GM19455 (cell line): ENCODE data around the gene MOSPD3.

Source experiments
- ATAC-seq: cut with Tn5 transposase; IDR thresholded peaks from one replicate; pipeline ENCODE4 v1.9.1; 2021; ENCODE audit not compliant: unreplicated experiment

MOSPD3 gene

DNA sequence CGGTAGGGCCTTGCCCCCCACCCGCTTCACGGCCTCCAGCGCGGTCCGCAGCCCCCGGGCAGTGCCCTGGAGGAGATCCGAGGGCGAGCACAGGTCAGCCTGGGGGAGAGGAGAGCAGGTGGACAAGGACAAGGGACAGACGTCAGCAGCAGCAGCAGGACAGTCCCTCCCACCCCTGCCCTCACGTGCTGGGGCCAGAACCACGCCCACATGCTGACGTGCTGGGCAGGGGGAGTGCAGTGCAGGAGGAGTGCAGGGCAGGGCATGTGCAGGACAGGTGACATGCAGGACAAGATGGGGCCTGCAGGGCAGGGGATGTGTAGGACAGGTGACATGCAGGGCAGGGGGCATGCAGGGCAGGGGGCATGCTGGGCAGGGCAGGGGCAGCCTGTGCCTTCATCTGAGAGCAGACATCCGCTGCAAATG is 37.1 kb upstream of the MOSPD3 start:
- ATAC-seq, result no peak

DNA sequence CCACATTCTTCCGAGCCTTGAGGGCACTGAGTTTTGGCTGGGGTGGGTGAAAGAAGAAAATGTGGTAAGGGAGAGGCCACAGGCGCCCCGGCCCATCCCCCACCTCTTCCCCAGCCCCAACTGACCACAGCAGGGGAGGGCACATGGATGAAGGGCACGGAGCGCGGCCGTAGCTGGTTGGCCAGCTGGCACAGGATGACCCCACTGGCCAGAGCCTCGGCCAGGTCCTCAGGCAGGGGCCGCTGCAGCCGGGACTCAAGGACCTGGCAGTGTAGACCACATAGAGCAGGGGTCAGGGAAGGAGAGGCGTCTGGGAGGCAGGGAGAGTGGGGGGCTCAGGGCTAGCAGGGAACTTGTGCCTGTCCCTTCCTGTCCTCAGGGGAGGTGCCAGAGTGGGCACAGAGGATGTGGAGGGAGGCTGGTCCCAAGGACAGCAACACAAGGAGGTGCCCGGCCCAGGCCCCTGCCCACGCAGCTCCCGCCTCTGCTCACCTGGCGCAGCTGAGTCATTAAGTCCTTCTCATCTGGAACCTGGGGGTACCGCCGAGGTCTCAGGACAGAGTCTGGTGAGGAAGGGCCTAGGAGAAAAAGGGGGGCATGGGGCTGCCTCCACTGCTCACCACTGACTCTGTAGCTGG is 36.5 kb upstream of the MOSPD3 start:
- no peak for ATAC-seq

DNA sequence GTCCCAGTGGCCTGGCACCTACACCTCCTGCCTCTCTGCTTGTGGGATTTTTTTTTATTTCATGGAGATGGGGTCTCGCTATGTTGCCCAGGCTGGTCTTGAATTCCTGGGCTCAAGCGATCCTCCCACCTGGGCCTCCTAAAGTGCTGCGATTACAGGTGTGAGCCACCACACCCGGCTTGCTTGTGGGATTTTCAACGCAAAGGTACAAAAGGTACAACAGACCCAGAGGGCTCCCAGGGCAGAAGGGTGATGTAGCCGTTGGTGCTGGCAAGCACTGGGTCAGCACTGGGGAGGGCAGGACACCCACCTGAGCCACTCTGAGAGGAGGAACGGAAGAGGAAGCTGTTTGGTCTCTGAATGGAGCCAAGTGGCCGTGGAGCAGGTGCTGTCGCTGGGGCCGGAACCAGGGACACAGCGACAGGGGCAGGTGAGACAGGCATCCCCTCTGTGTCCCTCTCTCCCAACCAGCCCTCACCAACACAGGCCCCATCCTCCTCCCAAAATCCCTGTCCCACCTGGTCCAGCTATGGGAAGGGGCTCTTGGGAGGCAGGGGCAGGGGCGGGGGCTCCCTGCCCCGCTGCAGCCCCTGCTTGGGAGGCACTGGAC is 35.9 kb upstream of the MOSPD3 start:
- no peak for ATAC-seq

DNA sequence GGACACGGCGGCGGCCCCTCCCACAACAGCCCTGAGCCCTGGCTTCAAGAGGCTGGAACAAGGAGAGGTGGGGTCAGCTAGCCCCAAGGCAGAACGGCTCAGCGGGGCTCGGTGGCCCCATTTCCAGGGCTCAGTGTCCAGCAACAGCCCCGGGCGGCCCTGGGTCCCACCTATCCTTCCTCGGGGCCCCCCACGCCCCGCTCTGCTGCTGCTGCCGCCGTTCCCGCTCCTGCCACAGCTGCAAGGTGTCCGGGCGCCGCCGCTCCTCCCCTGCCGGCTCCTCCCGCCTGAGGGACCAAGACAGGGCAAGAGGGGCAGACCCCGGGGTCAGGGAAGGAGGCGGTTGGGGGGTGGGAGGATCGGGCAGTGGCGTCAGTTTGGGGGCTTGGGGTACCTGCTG is 35.2 kb upstream of the MOSPD3 start:
- ATAC-seq, result no peak

DNA sequence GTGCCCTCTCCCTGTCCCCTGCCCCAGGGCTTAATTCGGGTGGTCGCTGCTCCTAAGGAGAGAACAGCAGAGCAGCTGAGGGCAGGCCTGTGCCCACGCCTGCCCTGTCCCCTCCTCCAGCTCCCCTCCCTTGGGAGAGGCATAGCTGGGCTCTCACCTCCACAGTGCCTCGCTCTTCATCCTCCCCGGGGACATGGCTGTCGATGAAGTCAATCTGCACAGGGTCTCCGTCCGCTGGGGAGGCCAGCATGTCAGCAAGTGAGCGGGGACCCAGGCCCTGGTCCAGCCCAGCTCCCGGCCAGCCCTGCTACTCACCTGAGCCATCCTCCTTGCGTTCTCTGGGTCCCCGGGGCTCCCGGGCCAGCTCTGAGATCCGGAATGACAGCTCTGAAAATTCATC is 34.8 kb upstream of the MOSPD3 start:
- ATAC-seq, result no peak

DNA sequence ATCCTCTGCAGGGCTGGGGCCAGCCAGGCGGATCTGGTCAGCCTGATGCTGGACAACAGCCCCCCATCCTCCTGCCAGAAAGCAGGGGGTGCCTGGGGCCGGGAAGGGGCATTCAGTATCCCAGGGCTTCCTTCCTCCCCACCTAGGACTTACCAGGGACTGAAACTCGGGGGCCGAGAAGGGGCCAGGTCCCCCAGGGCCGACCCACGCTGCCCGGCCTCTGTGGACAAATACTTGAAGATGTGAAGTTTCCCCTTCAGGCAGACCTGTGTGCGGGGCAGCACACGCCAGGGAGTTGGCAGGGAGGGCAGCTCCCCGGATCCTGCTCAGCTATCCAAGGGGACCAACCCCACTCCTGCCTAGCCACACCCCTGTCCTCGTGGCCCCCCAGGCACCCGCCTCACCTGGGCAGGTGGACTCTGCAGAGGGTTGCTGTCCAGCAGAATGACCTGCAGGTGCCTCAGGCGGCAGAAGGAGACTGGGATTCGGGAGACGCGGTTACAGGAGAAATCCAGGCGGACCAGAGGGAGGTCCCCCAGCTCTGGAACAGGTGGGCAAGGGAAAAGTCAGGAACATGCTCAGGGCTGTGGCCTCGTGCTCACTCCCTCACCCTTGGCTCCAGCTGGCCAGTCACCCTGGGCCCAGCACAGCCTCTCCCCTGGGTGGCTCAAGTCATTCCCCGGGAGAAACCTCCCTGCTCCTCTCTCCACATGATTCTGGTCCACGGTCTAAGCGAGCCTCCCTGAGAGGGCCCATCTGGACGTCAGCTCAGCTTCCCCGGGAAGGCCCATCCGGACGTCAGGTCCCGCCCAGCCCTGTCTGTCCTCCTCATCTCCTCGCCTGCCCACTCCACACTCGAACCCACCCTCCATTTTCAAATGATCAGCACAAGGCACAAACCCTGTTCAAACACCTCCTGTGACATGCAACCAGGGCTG is 33.8 kb upstream of the MOSPD3 start:
- ATAC-seq, result no peak

DNA sequence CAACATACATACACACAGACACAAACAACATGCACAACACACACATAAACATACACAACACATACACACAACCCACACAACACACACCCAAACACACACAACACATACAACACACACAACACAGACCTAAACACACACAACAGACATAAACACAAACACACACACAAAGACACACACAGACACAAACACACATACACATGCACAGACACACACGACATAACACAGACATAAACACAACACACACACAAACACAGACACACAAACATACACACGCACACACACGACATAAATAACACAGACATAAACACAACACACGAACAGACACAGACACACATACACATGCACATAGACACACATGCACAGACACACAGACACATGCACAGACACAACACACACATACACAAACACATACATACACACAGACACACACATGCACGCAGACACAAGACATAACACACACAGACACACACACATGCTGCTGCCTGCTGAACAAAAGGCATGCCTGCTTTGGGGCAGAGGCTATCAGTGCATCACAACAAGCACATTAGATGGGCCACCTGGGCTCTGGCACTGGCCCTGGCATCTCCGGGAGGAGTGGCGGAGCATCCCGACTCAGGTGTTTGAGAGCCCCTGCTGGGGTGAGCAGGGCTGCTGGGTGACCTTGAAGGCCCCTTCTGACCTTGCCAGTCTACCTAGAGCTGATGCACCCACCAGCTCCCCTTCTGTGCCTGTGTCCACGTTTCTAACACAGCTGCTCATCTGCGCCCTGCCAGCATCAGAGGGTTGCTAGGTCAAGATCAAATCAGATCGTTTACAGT is 31.7 kb upstream of the MOSPD3 start:
- no peak for ATAC-seq

DNA sequence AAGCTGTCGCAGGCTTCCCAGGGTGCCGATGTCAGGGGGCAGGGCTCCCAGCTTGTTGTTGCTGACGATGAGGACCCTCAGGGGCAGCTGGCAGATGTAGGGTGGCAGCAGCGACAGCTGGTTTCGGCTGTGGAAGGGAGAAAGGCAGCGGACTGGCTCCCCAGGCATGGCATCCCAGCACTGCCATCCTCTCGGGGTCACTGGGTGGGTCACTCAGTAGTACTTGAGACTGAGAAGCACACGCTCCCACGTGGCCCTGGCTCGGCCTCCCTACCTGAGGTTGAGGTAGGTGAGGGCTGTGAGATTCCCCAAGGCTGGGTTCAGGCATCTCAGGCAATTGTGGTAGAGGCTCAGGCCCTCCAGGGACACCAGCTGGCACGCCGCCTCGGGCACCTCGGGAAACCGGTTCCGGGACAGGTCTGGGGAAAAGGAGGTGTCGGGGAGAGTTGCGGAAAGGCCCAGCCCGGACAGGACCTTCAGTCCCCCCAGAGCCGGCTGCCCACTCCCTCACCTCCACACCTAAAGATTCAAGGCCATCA is 30.2 kb upstream of the MOSPD3 start:
- no peak for ATAC-seq

DNA sequence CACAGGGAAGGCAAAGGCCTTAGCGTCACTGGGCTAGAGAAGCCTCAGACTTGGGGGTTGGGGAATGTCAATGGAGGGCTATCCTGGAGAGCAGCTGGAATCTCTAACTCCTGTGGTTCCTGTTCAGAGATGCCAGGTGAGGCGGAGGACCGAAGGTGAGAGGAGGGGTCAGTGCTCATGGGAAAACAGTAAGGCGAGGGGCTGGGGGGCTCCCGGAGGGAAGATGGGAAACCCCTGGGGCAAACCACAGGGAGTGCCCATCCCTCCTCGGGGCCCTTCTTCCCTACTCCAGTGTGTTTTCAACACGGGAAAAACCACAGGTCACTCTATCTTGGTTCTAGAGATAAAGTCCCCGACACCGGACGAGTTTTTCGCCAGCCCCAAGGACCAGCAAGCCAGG is 29.7 kb upstream of the MOSPD3 start:
- no peak for ATAC-seq

DNA sequence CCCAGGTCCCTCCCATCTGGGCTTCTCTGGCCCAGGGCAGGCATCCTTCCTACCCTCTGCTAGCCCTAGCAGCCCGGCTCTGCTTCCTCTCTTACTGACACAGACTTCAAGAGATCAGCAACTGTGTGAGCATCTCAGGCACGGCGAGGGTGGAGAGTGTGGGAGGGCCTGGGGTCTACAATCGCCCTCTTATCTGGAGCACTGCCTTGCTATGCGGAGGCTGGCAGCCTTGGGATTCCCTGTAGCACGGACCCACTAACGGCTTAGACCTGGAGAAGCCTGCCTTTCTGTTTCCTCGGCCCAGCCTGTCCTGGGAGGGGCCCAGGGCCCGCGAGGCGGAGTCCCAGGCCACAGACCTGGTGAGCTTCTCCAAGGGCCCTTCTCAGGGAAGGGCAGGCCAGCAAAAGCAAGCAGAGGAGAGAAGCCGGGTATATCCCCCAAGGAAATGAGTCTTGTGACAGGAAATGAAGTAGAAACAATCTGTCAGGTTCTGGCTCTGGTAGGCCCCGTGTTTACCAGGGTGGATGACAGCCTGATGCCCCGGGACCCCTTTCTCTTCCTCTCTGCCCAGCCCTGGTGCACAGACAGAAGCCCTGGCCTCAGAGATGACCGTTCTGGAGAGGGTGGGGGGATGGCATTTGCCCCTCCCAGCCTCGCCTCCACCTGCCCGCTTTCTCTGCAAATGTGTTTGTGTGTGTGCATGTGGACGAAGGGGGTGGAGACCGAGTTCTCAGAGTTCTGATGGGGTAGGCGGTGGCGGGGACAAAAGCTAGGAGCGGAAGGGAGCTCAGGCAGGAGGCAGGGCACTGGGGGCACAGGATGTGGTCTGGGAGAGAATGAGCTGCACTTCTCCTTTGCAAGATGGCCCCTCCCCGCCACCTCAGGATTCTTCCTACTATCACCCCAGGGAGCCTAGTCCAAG is 28.9 kb upstream of the MOSPD3 start:
- ATAC-seq, result no peak

DNA sequence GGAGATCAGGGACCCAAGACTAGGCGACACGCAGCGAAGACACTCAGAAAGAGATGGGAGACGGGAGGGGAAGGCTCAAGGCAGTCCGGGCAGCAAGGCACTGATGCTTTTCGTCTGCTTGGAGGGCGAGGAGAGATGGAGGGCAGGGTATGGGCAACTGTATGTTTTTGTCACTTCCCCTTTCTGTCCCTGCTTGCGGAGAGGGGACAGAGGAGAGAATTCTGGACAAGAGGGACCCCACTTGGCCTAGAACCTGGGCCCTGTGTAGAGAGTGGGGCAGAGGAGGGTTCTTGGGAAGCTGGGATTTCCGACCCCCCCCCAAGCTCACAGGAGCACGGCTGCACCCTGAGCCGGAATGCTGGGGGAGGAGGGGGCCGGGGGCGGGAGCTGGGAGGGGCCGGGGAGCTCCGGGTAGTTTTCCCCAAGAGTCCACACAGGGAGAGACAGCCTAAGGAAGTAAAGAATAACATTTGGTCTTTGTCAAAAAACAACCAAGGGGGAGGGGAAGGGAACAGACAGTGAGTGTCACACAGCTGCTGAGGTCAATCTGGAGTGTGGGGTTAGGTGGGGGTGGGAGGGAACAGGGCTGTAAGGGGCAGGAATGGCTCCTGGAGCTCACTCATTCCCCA is 28.2 kb upstream of the MOSPD3 start:
- ATAC-seq, result no peak

DNA sequence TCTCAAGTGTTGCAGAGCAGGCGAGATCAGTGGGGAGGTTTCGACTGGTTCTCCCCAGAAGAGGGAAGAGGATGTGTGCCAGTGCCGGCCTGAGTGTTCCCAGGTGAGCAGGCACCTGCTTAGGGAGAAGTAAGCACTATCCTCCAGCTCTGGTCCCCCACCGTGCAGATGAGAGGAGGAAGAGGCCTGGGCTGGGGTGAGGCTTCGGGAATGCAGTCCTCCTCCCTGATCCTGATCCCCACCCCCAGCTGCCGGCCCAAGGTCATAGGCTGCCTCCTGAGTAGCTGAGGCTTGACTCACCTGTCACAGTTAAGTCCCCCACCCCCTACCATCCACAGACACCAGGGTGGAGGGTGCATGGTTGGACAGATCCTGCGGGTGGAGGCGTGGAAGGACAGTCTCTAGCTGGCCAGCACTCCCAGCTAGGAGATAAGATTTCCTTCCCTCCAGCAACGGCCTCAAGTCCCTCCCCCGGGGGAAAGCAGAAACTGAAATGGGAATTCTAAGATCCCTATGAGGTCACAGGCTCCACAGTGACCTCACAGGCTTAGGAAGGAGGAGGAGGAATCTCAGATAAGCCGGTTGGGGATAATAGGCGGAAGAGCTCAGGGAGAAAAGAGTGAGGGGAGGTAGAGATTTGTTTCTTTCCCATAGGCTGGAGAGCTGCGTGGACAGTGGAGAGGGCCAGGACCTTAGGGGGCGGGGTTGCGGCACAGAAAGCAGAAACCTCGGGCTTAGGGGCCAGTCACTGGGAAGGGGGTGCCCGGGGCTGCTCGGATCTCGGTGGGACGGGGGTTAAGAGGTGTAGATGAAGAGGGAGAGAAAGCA is 27.4 kb upstream of the MOSPD3 start:
- no peak for ATAC-seq

DNA sequence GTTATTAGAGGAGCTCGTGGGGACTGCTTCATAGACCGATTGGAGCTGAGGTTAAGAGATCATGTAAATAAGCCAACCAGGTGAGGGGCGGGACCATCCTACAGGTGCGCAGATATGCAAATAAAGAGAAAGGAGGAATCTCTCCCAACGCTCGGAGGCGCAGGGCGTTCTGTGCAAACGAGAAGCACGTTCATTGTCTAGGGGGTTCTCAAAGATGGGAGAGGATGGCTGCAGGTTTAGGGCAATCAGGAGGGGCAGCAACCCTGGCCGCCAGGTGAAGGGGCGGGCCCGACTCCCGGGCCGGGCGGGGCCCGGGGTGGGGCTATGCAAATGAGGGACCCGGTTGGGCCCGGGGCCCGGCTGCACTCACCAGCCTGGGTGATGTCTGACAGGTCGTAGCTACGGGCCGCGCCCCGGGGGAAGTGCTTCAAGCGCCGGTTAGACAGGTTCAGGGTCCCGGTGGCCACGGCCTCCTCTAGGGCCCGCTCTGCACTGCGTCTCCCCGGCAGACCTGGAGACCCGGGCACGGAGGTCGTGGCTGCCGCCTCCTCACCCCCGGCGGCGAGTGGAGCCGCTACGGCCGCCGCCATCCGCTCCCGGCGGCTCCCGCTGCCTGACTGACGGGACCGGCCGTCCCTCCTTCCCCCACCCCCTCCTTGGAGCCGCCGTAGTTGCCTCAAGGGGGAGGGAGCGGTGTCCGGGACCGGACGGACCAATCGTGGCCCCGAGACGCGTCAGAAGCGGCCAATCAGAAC is 26.7 kb upstream of the MOSPD3 start, which contains the start of gene LRCH4:
Gene LRCH4 (minus strand): TSS at position 619 of the 755 bp plus-strand sequence. CDS start 29 bp downstream, at position 590.
- peak; percentile 25 for ATAC-seq

DNA sequence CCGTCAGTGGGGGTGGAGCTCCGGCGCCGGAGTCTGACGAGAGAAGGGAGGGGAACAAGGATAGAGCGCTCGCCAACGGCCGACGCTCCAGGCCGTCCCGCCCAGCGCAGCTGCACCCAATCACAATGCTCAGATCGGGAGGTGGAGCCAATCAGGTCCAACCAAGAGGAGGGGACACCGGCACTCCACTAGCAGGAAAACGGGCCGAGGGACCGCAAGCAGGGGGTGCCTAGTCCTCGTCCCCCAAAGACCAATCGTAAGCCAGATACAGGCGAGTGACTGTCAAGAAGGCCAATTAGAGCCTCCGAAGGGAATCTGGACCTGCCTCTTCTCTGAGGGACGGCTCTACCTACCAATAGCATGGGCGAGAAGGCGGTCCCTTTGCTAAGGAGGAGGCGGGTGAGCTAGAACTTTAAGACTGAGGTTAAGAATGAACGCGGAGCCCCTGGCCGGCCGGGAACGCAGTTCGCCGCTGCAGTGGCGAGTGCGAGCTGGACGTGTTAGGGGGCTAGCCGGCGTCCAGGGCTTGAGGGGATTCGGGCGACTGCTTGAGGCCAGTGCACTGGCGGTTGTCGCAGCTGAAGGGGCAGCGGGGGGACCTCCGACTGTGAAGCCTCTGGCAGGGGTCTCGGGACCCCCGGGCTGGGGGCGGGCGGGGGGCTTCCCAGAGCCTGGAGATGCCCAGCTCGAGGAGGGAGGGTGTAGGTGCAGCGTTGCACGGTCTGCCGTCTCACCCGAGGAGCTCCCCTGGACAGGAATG is 25.9 kb upstream of the MOSPD3 start, which contains the start of gene FBXO24:
Gene FBXO24 (plus strand): TSS at position 63 of the 760 bp plus-strand sequence. CDS start 298 bp downstream, at position 361.
- ATAC-seq, result peak; percentile 90

DNA sequence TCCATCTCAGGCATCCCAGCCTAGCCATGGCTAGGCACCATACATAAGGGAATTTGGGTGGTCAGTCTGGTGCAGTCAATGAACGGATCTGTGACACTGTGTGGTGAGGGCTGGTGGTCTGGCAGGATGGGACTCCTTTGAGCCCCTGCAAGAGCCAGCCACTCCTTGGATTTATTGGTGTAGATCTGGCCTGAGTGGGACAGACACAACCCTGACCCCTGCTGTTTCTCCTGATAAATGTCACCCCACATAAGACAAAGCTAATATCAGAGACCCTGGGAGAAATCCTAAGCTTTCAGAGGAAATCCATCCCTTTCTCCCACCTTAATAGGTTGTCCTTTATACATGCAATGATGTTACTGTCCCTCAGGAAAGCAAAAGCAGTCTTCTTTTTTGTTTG is 23.9 kb upstream of the MOSPD3 start:
- ATAC-seq, result no peak

DNA sequence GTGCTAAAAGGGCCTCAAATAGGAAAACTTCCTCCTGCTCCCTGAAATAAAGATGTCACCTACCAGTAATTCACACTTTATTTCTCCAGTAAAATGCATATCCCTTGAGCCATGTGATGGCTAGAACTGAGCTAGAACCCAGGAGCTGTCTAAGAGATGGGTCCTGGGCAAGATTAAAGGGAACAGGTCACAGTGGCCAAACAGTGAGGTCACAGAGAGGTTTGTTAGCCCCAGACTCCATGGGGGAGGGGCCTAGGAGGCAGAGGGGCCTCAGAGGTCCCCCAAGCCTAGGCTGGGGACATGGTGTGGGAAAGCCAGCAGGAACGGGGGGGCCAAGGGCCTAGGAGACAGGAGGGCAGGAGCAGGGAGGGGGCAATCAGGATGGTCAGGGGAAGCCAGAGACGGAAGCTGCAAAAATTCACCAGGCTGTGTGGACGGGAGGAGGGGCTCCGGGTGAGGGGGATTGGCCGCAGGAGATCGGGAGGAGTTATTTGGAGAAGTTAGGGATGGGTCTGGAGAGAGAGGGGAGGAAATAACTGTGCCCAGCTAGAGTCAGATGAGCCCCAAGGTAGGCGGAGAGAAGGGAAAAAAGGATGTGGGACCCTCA is 22.9 kb upstream of the MOSPD3 start:
- ATAC-seq, result no peak
